PFSK-1 (cell line): ENCODE measurements around the gene GPR22.

Experiments used
- FOXP2 ChIP-seq: optimal IDR thresholded peaks from 2 replicates; pipeline ENCODE3; 2011; ENCODE audit warnings: borderline replicate concordance, control low read depth, inconsistent platforms; ENCODE audit not compliant: insufficient read depth; ENCODE audit errors: extremely low read length, extremely low read depth
- POLR2AphosphoS5 ChIP-seq: IDR thresholded peaks from 2 replicates; pipeline ENCODE4 v1.6.1; 2012; ENCODE audit warnings: low read depth, mild to moderate bottlenecking, control low read depth, low read length, moderate library complexity
- SIN3A ChIP-seq: IDR thresholded peaks from 2 replicates; pipeline ENCODE4 v1.6.1; 2012; ENCODE audit warnings: mild to moderate bottlenecking, low read length, moderate library complexity, borderline replicate concordance; ENCODE audit not compliant: insufficient read depth
- TAF1 ChIP-seq: IDR thresholded peaks from 2 replicates; pipeline ENCODE4 v1.6.1; 2012; ENCODE audit warnings: low read length, control low read depth, borderline replicate concordance; ENCODE audit not compliant: insufficient read depth
- TF ChIP-seq, protein P1 (sequence below), 2 experiments: IDR thresholded peaks; 2 replicates each; pipeline versions ENCODE4 v1.6.1 to v1.8.0; 2011 to 2012; ENCODE audit warnings: low read depth in 2 of 2, low read length in 2 of 2, control low read depth in 1 of 2, inconsistent platforms in 1 of 2, mild to moderate bottlenecking in 1 of 2, moderate library complexity in 1 of 2; ENCODE audit not compliant: insufficient read depth in 1 of 2

Gene GPR22

DNA sequence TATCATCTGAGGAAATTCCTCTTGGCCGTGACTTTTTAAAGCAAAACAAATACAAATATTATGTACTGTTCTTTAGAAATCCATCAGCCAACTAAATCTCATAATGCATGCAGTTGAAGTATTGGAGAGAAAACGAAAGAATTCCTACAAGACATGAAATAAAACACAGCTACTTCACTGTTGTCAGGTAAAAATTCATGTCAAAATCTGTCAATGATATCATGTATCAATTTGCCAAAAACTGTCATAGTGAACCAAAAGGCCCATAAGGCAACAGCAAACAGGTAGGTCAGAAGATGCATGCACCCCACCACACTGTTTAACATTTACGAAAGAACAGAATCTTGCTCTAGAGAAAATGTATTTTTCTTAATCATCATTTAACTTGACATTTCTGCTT, 2.3 kb downstream of the GPR22 start:
- TF ChIP-seq FOXP2 (no peak), SIN3A (no peak), POLR2AphosphoS5 (no peak), TAF1 (no peak)
- TF ChIP-seq, protein P1, sequence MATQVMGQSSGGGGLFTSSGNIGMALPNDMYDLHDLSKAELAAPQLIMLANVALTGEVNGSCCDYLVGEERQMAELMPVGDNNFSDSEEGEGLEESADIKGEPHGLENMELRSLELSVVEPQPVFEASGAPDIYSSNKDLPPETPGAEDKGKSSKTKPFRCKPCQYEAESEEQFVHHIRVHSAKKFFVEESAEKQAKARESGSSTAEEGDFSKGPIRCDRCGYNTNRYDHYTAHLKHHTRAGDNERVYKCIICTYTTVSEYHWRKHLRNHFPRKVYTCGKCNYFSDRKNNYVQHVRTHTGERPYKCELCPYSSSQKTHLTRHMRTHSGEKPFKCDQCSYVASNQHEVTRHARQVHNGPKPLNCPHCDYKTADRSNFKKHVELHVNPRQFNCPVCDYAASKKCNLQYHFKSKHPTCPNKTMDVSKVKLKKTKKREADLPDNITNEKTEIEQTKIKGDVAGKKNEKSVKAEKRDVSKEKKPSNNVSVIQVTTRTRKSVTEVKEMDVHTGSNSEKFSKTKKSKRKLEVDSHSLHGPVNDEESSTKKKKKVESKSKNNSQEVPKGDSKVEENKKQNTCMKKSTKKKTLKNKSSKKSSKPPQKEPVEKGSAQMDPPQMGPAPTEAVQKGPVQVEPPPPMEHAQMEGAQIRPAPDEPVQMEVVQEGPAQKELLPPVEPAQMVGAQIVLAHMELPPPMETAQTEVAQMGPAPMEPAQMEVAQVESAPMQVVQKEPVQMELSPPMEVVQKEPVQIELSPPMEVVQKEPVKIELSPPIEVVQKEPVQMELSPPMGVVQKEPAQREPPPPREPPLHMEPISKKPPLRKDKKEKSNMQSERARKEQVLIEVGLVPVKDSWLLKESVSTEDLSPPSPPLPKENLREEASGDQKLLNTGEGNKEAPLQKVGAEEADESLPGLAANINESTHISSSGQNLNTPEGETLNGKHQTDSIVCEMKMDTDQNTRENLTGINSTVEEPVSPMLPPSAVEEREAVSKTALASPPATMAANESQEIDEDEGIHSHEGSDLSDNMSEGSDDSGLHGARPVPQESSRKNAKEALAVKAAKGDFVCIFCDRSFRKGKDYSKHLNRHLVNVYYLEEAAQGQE (IDR thresholded peaks at IDR 0.05; ENCODE audit: insufficient read depth in 1 of 2, low read depth in 2 of 2, low read length in 2 of 2): no peak

DNA sequence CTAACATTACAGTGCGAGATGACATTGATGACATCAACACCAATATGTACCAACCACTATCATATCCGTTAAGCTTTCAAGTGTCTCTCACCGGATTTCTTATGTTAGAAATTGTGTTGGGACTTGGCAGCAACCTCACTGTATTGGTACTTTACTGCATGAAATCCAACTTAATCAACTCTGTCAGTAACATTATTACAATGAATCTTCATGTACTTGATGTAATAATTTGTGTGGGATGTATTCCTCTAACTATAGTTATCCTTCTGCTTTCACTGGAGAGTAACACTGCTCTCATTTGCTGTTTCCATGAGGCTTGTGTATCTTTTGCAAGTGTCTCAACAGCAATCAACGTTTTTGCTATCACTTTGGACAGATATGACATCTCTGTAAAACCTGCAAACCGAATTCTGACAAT, 4.3 kb downstream of the GPR22 start:
- TF ChIP-seq, protein P1 (IDR thresholded peaks at IDR 0.05; ENCODE audit: insufficient read depth in 1 of 2, low read depth in 2 of 2, low read length in 2 of 2): no peak
- TF ChIP-seq POLR2AphosphoS5 (no peak), FOXP2 (no peak), SIN3A (no peak)

DNA sequence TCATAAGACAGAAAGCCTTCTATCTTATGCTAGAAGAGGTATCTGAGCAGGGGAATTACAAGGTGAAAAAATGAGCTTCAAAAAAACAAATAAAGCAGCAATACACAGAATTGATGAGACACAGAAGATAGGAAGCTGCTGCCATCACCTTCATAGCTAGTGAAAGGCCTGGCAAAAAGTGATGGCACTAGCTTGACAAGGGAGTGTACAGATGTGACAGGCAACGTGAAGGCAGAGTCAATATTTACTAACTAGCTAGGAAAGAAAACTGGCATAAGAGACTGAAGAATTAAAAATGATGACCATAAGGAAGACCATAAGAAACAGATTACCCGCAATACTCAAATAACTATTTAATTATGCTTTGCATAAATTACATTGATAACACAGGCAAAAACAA, 9.4 kb downstream of the GPR22 start:
- TF ChIP-seq FOXP2: no peak
- TF ChIP-seq TAF1: no peak
- TF ChIP-seq SIN3A: no peak
- TF ChIP-seq, protein P1 (IDR thresholded peaks at IDR 0.05; ENCODE audit: insufficient read depth in 1 of 2, low read depth in 2 of 2, low read length in 2 of 2): no peak

DNA sequence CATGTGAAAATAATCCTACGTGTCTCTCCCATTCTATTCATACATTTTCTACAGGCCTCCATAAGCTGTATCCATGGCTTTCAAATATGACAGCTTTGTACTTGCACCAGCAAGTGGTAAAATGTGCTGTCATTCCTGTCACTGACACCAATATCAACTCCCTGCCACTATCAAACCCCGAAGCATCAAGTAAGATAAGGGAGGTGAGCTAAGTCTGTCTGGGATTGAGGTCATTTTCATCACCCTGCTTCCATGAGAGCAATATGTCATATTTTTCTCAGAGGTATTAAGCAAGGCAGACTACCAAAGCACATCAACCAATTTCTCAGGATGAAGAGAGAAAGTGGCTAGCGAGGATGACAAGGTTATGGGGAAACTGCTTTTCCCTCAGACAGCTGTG, 11.1 kb downstream of the GPR22 start:
- TF ChIP-seq FOXP2 (no peak), SIN3A (no peak)
- TF ChIP-seq, protein P1 (IDR thresholded peaks at IDR 0.05; ENCODE audit: insufficient read depth in 1 of 2, low read depth in 2 of 2, low read length in 2 of 2): no peak

DNA sequence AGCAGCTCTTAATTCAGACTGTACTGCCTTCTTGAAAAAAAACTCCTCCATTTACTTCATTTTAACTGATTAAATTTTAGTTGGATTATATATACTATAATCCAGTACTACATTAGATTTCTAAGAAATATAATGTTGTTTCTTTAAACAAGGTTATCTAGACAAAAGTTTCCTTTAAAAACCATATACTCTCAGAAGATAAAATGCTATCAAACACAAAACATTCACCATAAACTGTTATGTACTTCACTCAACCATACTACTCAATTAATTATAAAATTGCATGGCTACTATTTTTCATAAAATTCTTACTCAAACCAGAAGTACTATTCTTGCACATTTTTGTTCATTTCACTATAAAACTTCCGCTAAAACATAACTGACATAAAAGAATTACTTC, 12.7 kb downstream of the GPR22 start:
- no peak for TF ChIP-seq POLR2AphosphoS5
- TF ChIP-seq, protein P1 (IDR thresholded peaks at IDR 0.05; ENCODE audit: insufficient read depth in 1 of 2, low read depth in 2 of 2, low read length in 2 of 2): no peak
- no peak for TF ChIP-seq FOXP2
- TF ChIP-seq SIN3A: no peak
- TF ChIP-seq TAF1: no peak
